HG03039 (cell line): ENCODE results near the gene PRICKLE4.

Source experiments
- ATAC-seq: cut with Tn5 transposase; IDR thresholded peaks from one replicate; pipeline ENCODE4 v1.9.1; 2021; ENCODE audit warnings: mild to moderate bottlenecking, moderate library complexity; ENCODE audit not compliant: unreplicated experiment

The PRICKLE4 gene

DNA sequence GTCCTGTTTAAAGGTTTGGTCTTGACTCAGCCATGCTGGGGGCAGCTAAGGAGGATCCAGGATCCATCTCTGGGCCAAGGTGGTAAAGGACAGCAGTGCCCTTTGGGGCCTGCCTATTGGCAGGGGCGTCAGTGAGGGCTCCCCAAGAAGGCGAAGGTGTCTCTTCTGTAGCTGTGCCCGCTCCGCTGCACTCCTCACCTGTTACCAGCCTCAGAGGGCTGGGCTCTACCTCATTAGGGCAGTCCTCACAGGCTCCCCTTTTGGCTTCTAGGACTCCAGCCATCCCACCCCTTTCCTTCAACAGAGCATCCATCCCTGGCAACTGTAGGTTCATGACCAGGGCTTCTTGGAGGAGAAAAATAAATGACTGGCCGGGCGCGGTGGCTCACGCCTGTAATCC, 11.2 kb upstream of the PRICKLE4 start:
- no peak for ATAC-seq

DNA sequence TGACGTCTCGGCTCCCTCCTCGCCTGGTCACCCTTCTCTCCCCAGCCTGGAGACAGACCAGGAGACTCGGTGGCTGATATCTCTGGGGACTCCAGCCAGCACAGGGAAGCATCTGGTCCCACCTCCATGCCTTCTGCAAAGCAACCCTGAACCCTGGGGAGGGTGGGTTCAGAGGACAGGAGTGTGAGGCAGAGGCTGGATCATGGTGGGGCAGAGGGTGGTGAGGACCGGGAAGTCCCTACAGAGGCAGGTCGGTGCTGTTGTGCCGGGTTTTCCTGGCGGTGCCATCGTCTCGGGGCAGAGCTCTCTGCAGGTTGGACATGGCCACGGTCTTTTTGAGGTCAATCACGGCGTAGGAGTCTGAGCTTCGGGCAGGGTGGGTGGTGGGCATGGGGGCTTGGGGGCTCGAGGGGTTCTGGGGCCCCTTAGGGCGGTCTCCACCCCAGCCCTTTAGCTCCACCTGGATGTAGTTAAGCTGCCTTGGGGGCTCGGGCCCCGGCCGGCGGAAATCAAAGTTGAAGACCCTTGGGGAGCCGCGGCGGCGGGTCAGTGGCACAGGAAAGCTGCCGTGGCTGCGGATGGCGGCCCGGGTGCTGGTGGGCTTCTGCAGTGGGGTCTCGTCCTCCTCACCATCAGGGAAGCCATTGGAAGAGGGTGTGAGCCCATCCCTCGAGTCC, 10.1 kb upstream of the PRICKLE4 start:
- ATAC-seq, result no peak

DNA sequence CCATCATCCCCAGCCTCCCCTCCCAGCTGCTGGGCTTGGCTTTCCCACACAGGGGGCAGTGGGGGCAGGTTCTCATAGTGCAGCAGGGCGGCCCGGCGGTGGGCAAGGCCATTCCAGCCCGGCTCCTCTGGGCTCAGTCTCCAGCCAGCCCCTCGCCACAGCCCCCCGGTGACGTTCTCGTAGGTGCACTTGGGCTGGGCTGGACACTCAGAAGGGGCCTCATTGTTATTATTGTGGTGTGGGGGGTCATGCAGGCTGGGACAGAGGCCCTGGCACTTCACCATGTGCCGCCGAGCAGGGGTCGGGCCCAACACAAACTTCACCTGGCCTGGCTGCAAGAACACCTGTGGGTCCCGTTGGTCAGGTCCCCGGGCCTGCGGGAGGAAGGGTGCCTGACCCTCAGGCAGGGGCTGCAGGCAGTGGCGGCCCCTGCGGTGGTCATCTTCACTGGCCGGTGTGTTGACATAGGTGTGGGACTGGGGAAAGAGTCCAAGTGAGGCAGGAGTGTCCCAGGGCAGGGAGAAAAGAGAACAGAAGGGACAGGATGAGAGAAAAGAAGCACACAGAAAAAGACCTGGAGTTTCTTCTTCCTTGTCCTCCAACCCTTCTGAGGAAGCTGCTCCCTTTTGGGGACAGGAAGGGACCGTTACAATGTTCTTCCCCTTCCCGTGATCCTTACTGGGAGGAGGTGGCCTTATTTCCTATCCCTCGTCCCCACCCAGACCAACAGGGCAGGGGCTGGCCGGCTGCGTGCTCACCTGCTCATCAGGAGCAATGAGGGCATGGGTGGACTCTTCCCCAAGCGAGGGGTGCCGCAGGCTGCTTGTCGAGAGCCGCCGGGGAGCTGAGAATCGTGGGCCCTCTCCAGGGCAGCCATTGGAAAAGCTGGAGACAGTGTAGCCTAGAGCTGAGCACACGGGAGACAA, 9.3 kb upstream of the PRICKLE4 start:
- no peak for ATAC-seq

DNA sequence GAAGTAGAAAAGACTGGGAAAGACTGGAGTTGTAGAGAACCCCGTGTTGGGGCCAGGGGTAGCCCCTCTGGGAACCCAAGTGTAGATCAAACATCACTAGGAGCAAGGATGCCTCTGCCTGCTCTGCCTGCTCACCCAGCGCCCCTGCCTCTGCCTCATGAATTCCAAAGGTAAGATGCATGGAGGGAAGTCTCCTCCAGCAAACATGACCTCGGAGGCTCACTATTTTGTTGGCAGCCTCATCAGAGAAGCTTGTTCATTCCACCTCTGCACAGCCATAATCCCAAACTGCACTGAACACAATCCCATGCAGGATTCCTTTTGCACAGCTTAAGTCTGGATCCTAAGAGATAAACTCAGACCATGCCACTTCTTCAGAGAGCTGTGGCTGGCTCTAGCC, 5.7 kb upstream of the PRICKLE4 start:
- no peak for ATAC-seq

DNA sequence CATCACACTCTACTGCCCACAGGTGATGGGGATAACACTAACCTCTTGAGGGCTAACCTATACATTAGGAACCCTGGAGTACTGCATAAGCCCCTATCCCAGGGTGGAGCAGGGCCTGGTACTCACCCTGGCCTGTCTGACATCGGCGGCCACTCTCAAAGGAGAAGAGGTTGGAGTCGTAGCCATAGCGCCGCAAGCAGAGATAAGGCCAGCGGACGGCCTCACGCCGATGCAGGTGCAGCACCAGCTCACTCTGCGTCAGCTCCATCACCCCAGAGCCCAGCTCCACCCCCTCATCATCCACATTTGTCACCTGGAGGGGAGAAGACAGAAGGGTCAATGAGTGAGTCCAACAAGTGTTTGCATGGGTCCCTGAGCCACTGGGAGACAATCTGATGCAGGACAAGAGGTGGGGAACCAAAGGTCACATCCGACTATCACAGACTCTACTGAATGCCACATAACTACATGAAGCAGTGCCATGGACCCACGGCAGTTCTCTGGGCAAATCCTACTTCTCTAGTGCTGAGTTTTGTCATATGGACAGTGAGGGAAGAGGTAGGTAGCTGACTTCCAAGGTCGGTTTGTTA, 5.2 kb upstream of the PRICKLE4 start:
- ATAC-seq, result no peak

DNA sequence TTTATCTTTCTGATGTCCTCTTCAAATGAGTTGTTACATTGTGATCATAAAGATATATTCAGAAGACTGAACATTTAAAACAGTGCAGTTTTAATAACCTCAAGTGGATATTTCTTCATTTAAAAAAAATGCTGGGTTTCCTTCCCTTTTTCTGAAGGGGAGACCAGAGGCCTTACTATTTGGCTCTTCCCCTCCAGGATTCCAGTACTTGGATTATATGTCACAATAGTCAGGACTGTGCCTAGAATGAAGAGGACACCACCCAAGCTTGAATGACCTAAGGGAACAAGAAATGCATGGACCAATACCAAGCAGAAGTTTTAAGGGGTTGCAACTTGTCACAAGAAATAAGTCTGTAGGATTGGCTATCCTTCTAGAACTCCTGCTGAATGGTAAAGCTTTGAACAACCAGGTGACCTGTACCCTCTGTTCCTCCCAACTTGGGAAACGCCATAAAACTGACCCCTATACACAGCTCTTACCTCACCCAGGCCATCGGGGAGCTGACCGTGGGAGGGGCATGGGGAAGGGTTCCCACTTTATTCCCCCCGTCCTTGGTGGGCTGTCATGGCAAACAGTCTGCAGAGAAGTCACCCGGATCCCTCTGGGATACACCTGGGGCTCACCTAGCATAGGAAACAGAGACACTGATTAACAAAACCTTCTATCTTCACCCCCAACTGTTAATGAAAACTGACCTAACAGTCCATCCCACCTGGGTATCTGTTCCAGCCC, 2.9 kb upstream of the PRICKLE4 start:
- no peak for ATAC-seq

DNA sequence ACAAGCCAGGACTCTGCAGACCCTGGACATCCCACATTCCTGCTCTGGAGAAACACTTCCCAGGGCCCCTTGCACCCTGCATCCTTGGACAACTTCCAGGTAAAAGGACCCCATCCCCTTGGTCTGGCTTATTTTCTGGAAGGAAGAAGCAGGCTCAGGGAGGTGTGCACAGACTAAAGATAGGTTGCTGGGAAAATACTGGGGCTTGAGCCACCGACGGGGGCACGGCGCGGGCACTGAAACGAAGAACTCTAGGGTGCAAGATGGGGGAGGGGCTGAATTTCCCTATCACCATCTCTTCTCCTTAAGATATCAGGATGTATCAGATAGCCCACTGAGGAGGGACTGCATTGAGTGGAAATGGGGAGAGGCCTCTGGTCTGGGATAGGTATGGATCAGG, 1.7 kb upstream of the PRICKLE4 start:
- no peak for ATAC-seq

DNA sequence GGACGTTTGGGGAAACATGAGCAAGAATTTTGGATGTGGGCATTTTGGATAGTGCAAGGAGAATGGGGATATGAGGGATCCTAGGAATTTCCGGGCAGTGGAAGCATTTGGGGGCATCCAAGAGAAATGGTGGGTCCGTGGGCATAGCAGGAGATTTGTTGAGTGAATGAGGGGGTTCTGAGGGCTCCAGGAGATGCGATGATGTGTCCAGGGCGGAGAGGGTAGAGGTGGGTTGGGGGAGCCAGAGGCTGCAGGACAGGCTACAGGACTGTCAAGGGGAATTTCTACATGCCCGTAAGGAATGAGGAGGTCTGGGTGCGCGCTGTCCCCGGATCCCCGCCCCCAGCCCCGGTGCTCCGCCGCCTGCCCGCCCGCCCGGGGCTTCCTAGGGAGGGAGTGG, 1.2 kb upstream of the PRICKLE4 start:
- no peak for ATAC-seq

DNA sequence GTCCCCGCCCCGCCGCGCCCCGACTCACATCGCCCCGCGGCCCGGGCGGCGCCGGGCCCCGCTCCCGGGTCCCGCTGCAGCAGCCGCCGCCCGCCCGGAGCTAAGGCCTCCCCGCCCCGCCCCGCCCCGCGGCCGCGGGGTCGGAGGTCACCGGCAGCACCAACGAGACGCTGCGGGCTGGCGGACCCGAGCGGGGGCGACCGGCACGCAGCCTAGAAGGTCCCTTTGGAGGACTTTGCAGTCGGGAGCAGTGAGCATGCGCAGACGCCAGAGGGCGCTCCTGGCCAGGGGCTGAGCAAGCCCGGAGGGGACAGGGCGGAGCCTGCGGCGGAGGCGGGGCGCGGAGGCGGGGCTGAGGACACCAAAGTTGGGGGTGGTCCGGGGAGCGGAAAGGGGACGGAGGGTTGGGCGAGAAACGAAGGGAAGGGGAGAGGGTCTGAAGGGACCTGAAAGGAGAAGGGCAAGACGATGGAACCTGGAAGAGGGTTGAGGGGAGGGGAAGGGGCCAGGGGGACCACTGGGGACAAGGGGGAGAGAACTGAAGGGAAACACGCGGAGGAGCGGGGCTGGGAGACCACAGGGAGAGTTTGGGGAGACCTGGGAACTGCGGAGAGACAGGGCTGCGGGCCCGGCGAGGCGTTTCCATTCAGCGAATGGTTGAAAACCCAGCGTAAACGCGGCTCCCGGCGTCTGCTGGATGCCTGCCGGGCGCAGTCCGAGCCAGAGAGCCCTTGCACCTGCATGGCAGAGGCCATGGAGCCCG, 613 bp upstream of the PRICKLE4 start, which contains the start of gene FRS3:
Gene FRS3, minus strand, starts transcription at position 113 of the 763 bp plus-strand sequence. CDS start 2,913 bp downstream, outside the sequence.
- peak; percentile 88 for ATAC-seq

DNA sequence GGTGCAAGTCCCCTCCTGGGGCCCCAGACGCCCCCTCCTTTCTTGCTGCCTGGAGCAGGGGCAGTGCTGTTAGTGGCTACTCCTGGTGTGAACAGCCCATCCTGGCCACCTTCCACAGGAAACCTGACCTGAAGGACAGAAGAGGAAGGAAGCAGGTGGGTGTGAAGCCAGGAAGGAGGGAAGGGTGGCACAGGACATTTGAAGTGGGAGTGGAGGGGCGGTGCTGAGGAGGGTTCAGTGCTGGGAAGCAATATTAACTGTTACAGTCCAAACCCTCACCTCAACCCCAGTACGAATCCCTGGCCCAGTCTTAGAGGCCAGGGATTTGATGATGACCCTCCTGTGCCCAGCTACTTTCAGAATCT, 766 bp downstream of the PRICKLE4 start:
- no peak for ATAC-seq

DNA sequence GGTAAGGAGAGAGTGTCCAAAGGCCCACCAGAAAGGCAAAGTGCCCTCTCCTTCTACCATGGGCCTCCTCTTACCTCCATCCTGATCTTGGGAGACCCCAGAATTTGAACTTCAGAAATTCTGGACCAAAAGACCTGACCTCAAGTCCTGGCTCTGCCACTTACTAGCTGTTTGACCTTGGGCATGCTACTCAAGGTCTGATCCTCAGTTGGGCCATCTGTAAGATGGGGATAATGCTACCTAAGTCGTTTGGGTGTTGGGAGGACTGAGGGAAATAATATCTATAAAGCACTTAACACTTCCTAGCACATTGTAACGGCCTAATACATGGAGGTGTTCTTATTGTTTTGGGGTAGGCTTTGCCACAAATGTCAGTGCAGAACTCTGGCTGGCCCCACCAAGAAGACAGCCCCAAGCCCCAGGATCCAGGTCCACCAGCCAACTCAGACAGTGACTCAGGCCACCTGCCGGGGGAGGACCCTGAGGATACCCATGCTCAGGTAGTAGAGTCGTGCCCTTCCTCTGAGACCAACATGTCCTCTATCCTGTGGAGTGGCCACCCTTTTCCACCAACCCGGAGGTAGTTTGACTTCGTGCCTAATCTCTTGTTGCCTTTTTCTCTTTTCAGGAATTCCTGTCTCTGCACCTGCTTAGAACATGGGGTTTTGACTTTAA, 2.7 kb downstream of the PRICKLE4 start:
- no peak for ATAC-seq

DNA sequence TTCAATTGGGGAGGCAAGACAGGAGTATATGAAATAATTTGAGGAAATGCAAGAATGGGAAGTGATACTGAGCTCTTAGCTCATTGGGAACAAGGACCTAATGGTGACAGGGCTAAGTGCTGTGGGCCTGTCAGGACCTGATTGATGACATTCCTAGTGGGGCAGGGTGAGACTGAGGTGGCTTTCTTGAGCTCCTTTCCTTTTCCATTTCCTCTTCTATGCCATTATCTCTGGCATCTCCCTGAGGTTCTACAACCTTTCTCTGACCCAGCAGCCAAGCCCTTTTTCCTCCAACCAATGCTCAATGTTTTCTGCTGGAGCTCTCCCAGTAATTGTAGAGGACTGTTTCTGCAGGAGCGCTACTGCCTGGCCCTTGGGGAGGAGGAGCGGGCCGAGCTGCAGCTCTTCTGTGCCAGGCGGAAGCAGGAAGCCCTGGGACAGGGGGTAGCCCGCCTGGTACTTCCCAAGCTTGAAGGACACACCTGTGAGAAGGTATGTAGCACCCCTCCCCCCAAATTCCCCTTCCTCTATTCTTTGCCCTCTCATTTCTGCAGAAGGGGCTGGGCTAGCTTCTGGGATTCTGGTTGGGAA, 4.1 kb downstream of the PRICKLE4 start:
- ATAC-seq, result no peak

DNA sequence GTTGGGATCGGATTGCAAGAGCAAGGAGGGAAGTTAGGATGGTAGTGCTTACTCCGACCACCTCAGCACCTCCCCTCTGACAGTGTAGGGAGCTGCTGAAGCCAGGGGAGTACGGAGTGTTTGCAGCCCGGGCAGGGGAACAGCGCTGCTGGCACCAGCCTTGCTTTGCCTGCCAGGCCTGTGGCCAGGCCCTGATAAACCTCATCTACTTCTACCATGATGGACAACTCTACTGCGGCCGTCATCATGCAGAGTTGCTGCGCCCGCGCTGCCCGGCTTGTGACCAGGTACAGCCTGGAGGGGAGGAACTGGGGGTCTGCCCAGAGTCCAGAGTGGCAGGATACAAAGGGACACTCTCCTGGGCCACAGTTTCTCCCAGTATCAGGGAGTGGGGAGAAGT, 4.7 kb downstream of the PRICKLE4 start:
- ATAC-seq, result no peak

DNA sequence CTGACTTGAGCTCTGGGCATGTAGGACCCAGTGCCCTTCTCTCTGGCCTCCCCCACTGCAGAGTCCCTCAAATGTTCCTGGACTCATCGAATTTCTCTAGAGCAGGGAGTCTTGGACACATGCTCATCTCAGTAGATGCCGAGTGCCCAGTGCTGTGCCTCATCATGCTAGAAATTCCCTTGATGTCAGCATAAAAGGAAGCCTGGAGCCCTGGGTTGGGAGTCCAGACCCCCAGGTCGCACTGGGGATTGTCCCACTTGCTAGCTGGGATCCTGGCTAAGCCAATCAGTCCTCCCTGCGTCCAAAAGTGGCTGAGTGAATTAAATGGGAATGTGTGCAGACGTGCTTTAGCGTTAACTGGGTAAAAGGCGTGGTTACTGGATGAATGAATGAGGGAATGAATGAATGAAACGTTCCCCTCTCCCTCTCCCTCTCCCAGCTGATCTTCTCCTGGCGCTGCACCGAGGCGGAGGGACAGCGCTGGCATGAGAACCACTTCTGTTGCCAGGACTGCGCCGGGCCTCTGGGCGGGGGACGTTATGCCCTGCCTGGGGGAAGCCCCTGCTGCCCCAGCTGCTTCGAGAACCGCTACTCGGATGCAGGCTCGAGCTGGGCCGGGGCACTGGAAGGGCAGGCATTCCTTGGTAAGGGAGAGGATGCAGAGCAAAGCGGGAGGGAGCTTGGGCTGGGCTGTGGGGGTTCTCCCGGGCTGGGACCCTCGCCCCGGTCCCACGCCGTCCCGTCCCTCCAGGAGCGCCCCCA, 5.3 kb downstream of the PRICKLE4 start:
- no peak for ATAC-seq

DNA sequence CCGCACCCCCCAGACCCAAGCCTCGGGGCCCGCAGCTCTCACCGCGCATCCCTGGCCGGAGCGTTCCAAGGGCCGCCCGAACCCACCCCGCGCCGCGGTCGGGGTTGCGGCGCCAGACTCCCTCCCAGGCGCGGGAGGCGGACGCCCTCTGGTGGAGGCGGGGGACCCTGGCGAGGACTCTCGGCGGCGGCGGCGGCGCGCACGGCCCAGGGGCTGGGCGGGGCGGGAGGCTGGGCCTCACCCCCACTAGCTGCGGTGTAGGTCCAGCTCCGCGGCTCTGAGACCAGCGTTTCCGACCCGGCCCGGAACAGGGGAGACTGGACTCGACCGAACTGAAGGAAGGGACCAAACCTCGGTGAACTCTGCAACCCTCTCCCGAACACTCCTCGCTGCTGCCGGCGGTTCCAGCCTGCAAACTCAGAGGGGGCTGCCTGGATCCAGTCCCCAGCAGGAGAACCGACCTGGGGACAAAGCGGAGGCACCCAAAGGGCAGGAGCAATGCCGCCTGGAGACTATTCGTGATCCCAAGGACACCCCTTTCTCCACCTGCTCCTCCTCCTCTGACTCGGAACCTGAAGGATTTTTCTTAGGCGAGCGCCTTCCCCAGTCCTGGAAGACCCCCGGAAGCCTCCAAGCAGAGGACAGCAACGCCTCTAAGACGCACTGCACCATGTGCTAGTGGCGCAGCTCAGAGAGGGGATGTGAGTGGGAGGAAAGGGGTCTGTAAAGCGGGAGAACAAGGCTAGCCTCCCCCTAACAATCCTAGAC, 6.1 kb downstream of the PRICKLE4 start:
- ATAC-seq, result peak; percentile 46

DNA sequence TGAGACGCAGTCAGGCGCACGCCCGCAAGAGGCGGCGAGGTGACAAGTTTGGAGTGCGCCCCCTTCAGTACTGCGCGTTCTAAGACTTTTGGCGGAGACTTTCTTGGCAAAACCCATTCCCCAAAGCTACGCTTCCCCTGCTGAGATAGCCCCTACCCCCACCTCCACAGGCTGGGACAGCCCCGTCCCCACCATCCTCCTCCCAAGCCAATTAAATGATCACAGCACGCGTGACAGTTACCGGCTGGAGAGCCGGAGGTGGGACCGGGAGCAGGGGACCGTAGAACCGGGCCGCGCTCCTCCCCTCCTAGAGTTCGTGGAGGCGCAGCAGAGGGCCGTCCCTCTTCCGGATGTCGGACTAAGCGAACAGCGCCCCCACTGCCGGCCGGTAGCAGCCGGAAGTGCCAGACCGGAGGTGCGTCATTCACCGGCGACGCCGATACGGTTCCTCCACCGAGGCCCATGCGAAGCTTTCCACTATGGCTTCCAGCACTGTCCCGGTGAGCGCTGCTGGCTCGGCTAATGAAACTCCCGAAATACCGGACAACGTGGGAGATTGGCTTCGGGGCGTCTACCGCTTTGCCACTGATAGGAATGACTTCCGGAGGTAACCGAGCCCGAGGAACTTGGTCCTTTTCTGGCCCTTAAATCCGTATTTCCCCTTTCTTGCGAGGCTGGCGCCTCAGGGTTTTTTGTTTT, 6.8 kb downstream of the PRICKLE4 start, which contains the start of gene TOMM6:
Gene TOMM6, plus strand, starts transcription at position 476 of the 699 bp plus-strand sequence. Its CDS starts 4 bp downstream, at position 480.
- ATAC-seq, result peak; percentile 63

DNA sequence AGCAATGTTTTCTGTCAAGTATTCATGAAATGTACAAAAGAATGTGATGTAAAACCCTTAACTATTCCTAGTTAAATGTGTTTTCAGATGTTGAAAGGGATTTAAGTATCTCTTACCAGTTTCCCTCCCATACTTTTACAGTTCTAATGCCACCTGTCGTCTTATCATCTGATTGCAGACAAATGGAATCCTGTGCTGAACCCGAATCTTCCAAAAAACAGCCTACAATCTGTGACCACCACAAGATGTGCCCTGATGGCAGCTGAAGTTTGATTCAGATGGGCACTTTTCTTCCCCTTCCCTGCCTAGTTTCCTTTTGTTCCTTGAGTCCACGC, 8.8 kb downstream of the PRICKLE4 start:
- ATAC-seq, result no peak
